Neuronal stem cell (in vitro differentiated cells): Measurements from ENCODE around the gene ZSWIM8.

ENCODE experiments used
- DNase-seq: peaks from one replicate; pipeline ENCODE4 v3.0.0-alpha.2; 2013; ENCODE audit warnings: low spot score
- H2AFZ ChIP-seq: one replicate; pipeline ENCODE4 v1.6.1; 2013; ENCODE audit warnings: mild to moderate bottlenecking, low read length, inconsistent platforms
- H2AK5ac ChIP-seq: 2 replicates; pipeline ENCODE4 v1.6.1; 2013; ENCODE audit warnings: low read depth, mild to moderate bottlenecking, inconsistent platforms, low read length, moderate library complexity, mixed read lengths
- H2BK120ac ChIP-seq: 2 replicates; pipeline ENCODE4 v1.6.1; 2013; ENCODE audit warnings: low read depth, mild to moderate bottlenecking, inconsistent platforms, low read length, moderate library complexity, mixed read lengths
- H2BK12ac ChIP-seq: one replicate; pipeline ENCODE4 v1.6.1; 2013; ENCODE audit warnings: low read length, inconsistent platforms
- H2BK15ac ChIP-seq: 2 replicates; pipeline ENCODE4 v1.6.1; 2013; ENCODE audit warnings: mild to moderate bottlenecking, low read length, inconsistent platforms, mixed read lengths
- H2BK5ac ChIP-seq: one replicate; pipeline ENCODE4 v1.6.1; 2013; ENCODE audit warnings: inconsistent platforms, mild to moderate bottlenecking, low read length, moderate library complexity
- H3K14ac ChIP-seq: one replicate; pipeline ENCODE4 v1.6.1; 2013; ENCODE audit warnings: low read length, inconsistent platforms
- H3K18ac ChIP-seq: 2 replicates; pipeline ENCODE4 v1.6.1; 2013; ENCODE audit warnings: low read length, inconsistent platforms
- H3K23ac ChIP-seq: 2 replicates; pipeline ENCODE4 v1.6.1; 2013; ENCODE audit warnings: low read depth, mild to moderate bottlenecking, mixed read lengths, low read length, inconsistent platforms; ENCODE audit not compliant: poor library complexity
- H3K27ac ChIP-seq: replicated peaks from 3 replicates; pipeline ENCODE4 v1.5.1; 2013; ENCODE audit warnings: low read length, inconsistent platforms
- H3K27me3 ChIP-seq, 3 experiments: 2 replicates each; pipeline ENCODE4 v1.6.1; 2013; ENCODE audit warnings: low read length in 3 of 3, mild to moderate bottlenecking in 2 of 3, inconsistent platforms in 1 of 3, low read depth in 1 of 3, mixed read lengths in 1 of 3, moderate library complexity in 1 of 3; ENCODE audit not compliant: control insufficient read depth in 3 of 3, insufficient read depth in 3 of 3
- H3K36me3 ChIP-seq, 2 donors: replicated peaks in 1 of 2; 2 replicates each; pipeline ENCODE4 v1.6.1; 2013; ENCODE audit warnings: low read length in 2 of 2; ENCODE audit not compliant: control insufficient read depth in 2 of 2, insufficient read depth in 2 of 2
- H3K4ac ChIP-seq: 2 replicates; pipeline ENCODE4 v1.6.1; 2013; ENCODE audit warnings: inconsistent platforms, mild to moderate bottlenecking, low read length, moderate library complexity
- H3K4me1 ChIP-seq, 2 donors: 1 replicate in 1 of 2; 2 replicates in 1 of 2; pipeline ENCODE4 v1.6.1; 2013; ENCODE audit warnings: low read length in 2 of 2, low read depth in 1 of 2; ENCODE audit not compliant: control insufficient read depth in 2 of 2, insufficient read depth in 1 of 2
- H3K4me2 ChIP-seq: one replicate; pipeline ENCODE4 v1.6.1; 2013; ENCODE audit warnings: mild to moderate bottlenecking, low read length, inconsistent platforms; ENCODE audit not compliant: insufficient read depth, poor library complexity, severe bottlenecking
- H3K4me3 ChIP-seq, 2 donors: 2 replicates each; pipeline ENCODE4 v1.5.1; 2013; ENCODE audit warnings: low read length in 2 of 2, mild to moderate bottlenecking in 2 of 2, inconsistent platforms in 1 of 2, moderate library complexity in 1 of 2
- H3K79me1 ChIP-seq: one replicate; pipeline ENCODE4 v1.6.1; 2013; ENCODE audit warnings: low read depth, mild to moderate bottlenecking, inconsistent platforms, low read length, moderate library complexity
- H3K9ac ChIP-seq: one replicate; pipeline ENCODE4 v1.6.1; 2013; ENCODE audit warnings: mild to moderate bottlenecking, low read depth, low read length, inconsistent platforms; ENCODE audit not compliant: poor library complexity
- H3K9me3 ChIP-seq, 2 donors: replicated peaks in 1 of 2; 2 replicates each; pipeline versions ENCODE3 to v1.6.1; 2013; ENCODE audit warnings: low read length in 2 of 2, mild to moderate bottlenecking in 2 of 2, inconsistent platforms in 1 of 2, low read depth in 1 of 2, mixed read lengths in 1 of 2, moderate library complexity in 1 of 2; ENCODE audit not compliant: control insufficient read depth in 2 of 2, insufficient read depth in 1 of 2
- H4K8ac ChIP-seq: one replicate; pipeline ENCODE4 v1.6.1; 2013; ENCODE audit warnings: low read depth, mild to moderate bottlenecking, inconsistent platforms, low read length, moderate library complexity
- H4K91ac ChIP-seq: one replicate; pipeline ENCODE4 v1.6.1; 2013; ENCODE audit warnings: low read length, low read depth, mild to moderate bottlenecking, inconsistent platforms; ENCODE audit not compliant: poor library complexity
- WGBS, 2 donors: extraction: QIAGEN DNeasy Blood & Tissue Kit; methylation state at CpG; one replicate each; pipeline ENCODE4 v1.1.7; 2013; ENCODE audit warnings: missing lambda C conversion rate in 2 of 2, mixed read lengths in 1 of 2; ENCODE audit not compliant: insufficient read length in 2 of 2, insufficient replicate concordance in 1 of 2; ENCODE audit errors: extremely low coverage in 2 of 2; 5-methylcytosine and 5-hydroxymethylcytosine counted together

ZSWIM8 gene

GRCh38 chr10:73800560-73801252, 15.3 kb downstream of the ZSWIM8 start:
- no peak overlapping the region for H2BK120ac ChIP-seq
- H2BK15ac ChIP-seq = no peak overlapping the region
- H3K14ac ChIP-seq = no peak overlapping the region
- peaks cover 51 to 94% of the 10 kb centered on the region in 2 donors for H3K36me3 ChIP-seq
- peak overlapping the region; percentile 90 for H3K23ac ChIP-seq
- peak overlapping the region in 1 of 2 donors; percentile 20 for H3K4me3 ChIP-seq
- H3K4me1 ChIP-seq = no peaks in the 10 kb centered on the region
- no peak overlapping the region for H4K91ac ChIP-seq
- H2AK5ac ChIP-seq = no peak overlapping the region
- WGBS, 2 donors = no CpG with 5 or more reads among the region's 20 CpGs
- H3K9me3 ChIP-seq = no peaks in the 10 kb centered on the region
- H2BK12ac ChIP-seq = no peak overlapping the region
- H3K27me3 ChIP-seq = no peaks in the 10 kb centered on the region
- no peak overlapping the region for H3K4ac ChIP-seq
- H3K27ac ChIP-seq = no peak overlapping the region
- no peak for DNase-seq
- no peak overlapping the region for H2BK5ac ChIP-seq
- H3K9ac ChIP-seq = no peak overlapping the region
- H4K8ac ChIP-seq = no peak overlapping the region
- no peak overlapping the region for H3K18ac ChIP-seq
- no peak overlapping the region for H2AFZ ChIP-seq
- H3K79me1 ChIP-seq = no peaks in the 10 kb centered on the region
- H3K4me2 ChIP-seq = no peak overlapping the region

- no peaks in the 10 kb centered on the region for H3K4me1 ChIP-seq
- H3K4ac ChIP-seq = no peak overlapping the region
- H2AFZ ChIP-seq = no peak overlapping the region
- H2BK12ac ChIP-seq = no peak overlapping the region
- H3K4me3 ChIP-seq = no peak overlapping the region
- H3K9ac ChIP-seq = no peak overlapping the region
- peaks cover 52 to 95% of the 10 kb centered on the region in 2 donors for H3K36me3 ChIP-seq
- H3K18ac ChIP-seq = no peak overlapping the region
- H3K4me2 ChIP-seq = no peak overlapping the region
- H2BK15ac ChIP-seq = no peak overlapping the region
- no peak overlapping the region for H4K91ac ChIP-seq
- no peak overlapping the region for H4K8ac ChIP-seq
- no peak overlapping the region for H3K27ac ChIP-seq
- no peak for DNase-seq
- no peak overlapping the region for H2BK5ac ChIP-seq
- H3K79me1 ChIP-seq = no peaks in the 10 kb centered on the region
- H2AK5ac ChIP-seq = no peak overlapping the region
- H3K14ac ChIP-seq = no peak overlapping the region
- no peak overlapping the region for H2BK120ac ChIP-seq
- H3K9me3 ChIP-seq = no peaks in the 10 kb centered on the region
- H3K27me3 ChIP-seq = no peaks in the 10 kb centered on the region
- H3K23ac ChIP-seq = no peak overlapping the region
- no CpG with 5 or more reads among the region's 13 CpGs for WGBS, 2 donors
Observed at GRCh38 chr10:73801253-73801590, 15.8 kb downstream of the ZSWIM8 start.

DNA sequence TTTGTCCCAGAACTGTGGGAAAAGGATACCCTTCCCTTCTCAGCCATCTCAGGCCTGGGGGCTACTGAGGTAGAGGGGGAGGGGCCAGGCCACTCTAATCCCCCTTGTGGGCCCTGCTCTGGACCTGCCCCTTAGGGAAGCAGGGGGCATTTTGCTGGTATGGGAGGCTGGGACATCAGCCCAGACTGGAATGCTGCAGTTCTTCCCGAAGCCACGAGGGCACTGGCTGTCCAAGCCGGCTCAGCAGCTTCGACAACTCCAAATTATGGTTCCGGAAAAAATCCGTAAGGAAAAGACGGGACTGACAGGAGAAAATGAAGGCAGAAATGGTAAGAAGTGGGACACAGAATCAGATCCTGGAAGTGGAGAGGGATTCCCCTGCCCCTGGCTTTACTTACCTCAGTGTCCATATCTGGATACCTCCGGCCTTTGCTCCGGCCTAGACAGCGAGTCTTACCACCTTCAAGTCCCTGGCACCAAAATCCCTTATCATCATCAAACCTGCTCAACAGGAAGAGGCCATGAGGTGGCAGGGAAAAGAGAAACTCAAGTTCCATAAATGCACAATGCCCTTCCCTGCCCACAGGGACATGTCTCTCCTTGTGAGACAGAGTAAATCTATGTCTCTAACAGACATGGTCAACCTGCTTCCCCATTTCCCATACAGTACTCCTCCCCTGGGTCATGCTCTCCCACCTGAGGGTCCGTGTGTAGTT, 17.0 kb downstream of the ZSWIM8 start:
- no peak overlapping the region for H3K18ac ChIP-seq
- no peaks in the 10 kb centered on the region for H3K27me3 ChIP-seq
- H3K23ac ChIP-seq = no peak overlapping the region
- no peak overlapping the region for H3K9ac ChIP-seq
- H3K4me3 ChIP-seq = no peak overlapping the region
- H3K14ac ChIP-seq = no peak overlapping the region
- H3K79me1 ChIP-seq = no peaks in the 10 kb centered on the region
- no peak overlapping the region for H3K27ac ChIP-seq
- no peak overlapping the region for H4K91ac ChIP-seq
- H2BK120ac ChIP-seq = no peak overlapping the region
- no peak for DNase-seq
- H3K4ac ChIP-seq = no peak overlapping the region
- no peak overlapping the region for H4K8ac ChIP-seq
- no peak overlapping the region for H2BK5ac ChIP-seq
- no peak overlapping the region for H3K4me2 ChIP-seq
- H3K9me3 ChIP-seq = no peaks in the 10 kb centered on the region
- H3K4me1 ChIP-seq = no peaks in the 10 kb centered on the region
- H3K36me3 ChIP-seq = peaks cover 56 to 95% of the 10 kb centered on the region in 2 donors
- no peak overlapping the region for H2BK12ac ChIP-seq
- no peak overlapping the region for H2BK15ac ChIP-seq
- no peak overlapping the region for H2AFZ ChIP-seq
- no peak overlapping the region for H2AK5ac ChIP-seq
- WGBS, 2 donors = no CpG with 5 or more reads among the region's 11 CpGs

- Histone ChIP-seq H3K23ac (no peak overlapping the region), H3K4me3 (no peak overlapping the region), H3K79me1 (no peaks in the 10 kb centered on the region), H3K27me3 (no peaks in the 10 kb centered on the region), H2AFZ (no peak overlapping the region), H3K27ac (no peak overlapping the region), H2BK120ac (no peak overlapping the region), H3K4me1 (no peaks in the 10 kb centered on the region), H2BK12ac (no peak overlapping the region), H2BK5ac (no peak overlapping the region), H3K4me2 (no peak overlapping the region), H2BK15ac (no peak overlapping the region), H3K14ac (no peak overlapping the region), H4K8ac (no peak overlapping the region), H4K91ac (no peak overlapping the region), H3K18ac (no peak overlapping the region), H3K36me3 (peaks cover 56 to 94% of the 10 kb centered on the region in 2 donors), H3K4ac (no peak overlapping the region), H3K9me3 (no peaks in the 10 kb centered on the region), H2AK5ac (no peak overlapping the region), H3K9ac (no peak overlapping the region)
- DNase-seq = no peak
Observed at GRCh38 chr10:73803680-73804286, 18.4 kb downstream of the ZSWIM8 start.
